Measurements from ENCODE around the gene CALHM2. TPM values are rescaled to one million over a fixed set of nuclear protein-coding genes. Genes with fewer than 3 reads are reported as not detected.
"Not testable (repeated sequence)": the region's sequence is repeated elsewhere in the genome, so short reads cannot be mapped to it uniquely, and the experiment has no call there.

The CALHM2 gene
- total and polyA plus RNA-seq, 2 experiments from 2014 or later = 3.2 to 7.9 TPM

DNA sequence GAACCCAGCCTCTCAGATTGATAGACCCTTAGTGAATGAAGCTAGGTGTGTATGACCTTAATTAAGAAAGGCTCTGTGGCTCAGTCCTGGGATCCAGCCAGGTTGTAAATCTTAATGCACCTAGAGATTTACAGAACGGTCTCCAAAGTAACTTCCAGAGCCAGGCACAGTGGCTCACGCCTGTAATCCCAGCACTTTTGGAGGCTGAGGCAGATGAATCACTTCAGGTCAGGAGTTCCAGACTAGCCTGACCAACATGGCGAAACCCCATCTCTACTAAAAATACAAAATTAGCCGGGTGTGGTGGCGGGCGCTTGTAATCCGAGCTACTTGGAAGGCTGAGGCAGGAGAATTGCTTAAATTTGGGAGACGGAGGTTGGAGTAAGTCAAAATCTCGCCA, 24.3 kb downstream of the CALHM2 start:
- Histone ChIP-seq H3K27ac (no peak overlapping the region), H3K4me2 (no peak overlapping the region), H3K4me1 (ENCODE audit: insufficient read depth) (no peaks in the 10 kb centered on the region), H3K9me2 (replicated peaks; ENCODE audit: insufficient read depth) (no peaks in the 10 kb centered on the region), H3K36me3 (replicated peaks; ENCODE audit: insufficient read depth, low read depth) (no peaks in the 10 kb centered on the region), H3K4me3 (no peak overlapping the region), H4K20me1 (ENCODE audit: insufficient read depth, poor library complexity, severe bottlenecking) (no peaks in the 10 kb centered on the region), H2AFZ (no peak overlapping the region), H3K27me3 (no peaks in the 10 kb centered on the region), H3K9me3 (ENCODE audit: low read depth) (no peaks in the 10 kb centered on the region), H3K79me2 (no peaks in the 10 kb centered on the region)
- WGBS (ENCODE audit: low lambda C conversion rate, missing lambda C conversion rate) = 89% methylated on average over 9 of the region's 9 CpGs
- no peak for DNase-seq (ENCODE audit: low spot score)
- no peak for TF ChIP-seq EZH2 (IDR thresholded peaks at IDR 0.05; ENCODE audit: borderline replicate concordance)
- TF ChIP-seq EZH2phosphoT487 (IDR thresholded peaks at IDR 0.05; ENCODE audit: low read depth, severe bottlenecking, unreplicated experiment) = no peak
- TF ChIP-seq, protein P1, sequence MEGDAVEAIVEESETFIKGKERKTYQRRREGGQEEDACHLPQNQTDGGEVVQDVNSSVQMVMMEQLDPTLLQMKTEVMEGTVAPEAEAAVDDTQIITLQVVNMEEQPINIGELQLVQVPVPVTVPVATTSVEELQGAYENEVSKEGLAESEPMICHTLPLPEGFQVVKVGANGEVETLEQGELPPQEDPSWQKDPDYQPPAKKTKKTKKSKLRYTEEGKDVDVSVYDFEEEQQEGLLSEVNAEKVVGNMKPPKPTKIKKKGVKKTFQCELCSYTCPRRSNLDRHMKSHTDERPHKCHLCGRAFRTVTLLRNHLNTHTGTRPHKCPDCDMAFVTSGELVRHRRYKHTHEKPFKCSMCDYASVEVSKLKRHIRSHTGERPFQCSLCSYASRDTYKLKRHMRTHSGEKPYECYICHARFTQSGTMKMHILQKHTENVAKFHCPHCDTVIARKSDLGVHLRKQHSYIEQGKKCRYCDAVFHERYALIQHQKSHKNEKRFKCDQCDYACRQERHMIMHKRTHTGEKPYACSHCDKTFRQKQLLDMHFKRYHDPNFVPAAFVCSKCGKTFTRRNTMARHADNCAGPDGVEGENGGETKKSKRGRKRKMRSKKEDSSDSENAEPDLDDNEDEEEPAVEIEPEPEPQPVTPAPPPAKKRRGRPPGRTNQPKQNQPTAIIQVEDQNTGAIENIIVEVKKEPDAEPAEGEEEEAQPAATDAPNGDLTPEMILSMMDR (IDR thresholded peaks at IDR 0.05; ENCODE audit: poor library complexity) = no peak

DNA sequence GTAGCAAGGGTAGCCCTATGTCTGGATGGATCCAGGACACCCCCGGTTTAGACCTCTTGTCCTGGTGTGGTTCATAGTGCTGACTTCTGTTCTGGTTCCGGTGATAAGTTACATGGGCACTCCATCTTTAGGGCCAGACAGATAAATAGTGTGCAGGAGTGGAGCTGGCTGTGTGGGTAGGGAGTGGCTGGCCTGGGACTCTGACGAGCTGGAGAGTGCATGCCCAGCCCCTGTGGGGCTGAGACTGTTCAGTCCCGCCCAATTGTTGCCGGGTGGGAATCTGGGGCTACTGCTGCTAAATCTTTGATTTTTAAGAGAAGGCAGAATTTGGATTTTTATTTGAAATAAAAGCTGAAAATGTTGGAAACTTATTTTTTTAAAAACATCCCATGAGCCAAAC, 28.4 kb downstream of the CALHM2 start:
- H3K4me2 ChIP-seq = no peak overlapping the region
- H3K36me3 ChIP-seq (replicated peaks; ENCODE audit: insufficient read depth, low read depth) = no peaks in the 10 kb centered on the region
- H3K9me2 ChIP-seq (replicated peaks; ENCODE audit: insufficient read depth) = no peaks in the 10 kb centered on the region
- H4K20me1 ChIP-seq (ENCODE audit: insufficient read depth, poor library complexity, severe bottlenecking) = no peaks in the 10 kb centered on the region
- H3K4me3 ChIP-seq = no peak overlapping the region
- H3K27ac ChIP-seq = no peak overlapping the region
- TF ChIP-seq, protein P1 (IDR thresholded peaks at IDR 0.05; ENCODE audit: poor library complexity) = no peak
- TF ChIP-seq EZH2phosphoT487 (IDR thresholded peaks at IDR 0.05; ENCODE audit: low read depth, severe bottlenecking, unreplicated experiment) = no peak
- TF ChIP-seq EZH2 (IDR thresholded peaks at IDR 0.05; ENCODE audit: borderline replicate concordance) = no peak
- H3K79me2 ChIP-seq = no peaks in the 10 kb centered on the region
- H2AFZ ChIP-seq = no peak overlapping the region
- H3K27me3 ChIP-seq = no peaks in the 10 kb centered on the region
- H3K4me1 ChIP-seq (ENCODE audit: insufficient read depth) = no peaks in the 10 kb centered on the region
- H3K9me3 ChIP-seq (ENCODE audit: low read depth) = no peaks in the 10 kb centered on the region
- no peak for DNase-seq (ENCODE audit: low spot score)
- 93% methylated on average over 5 of the region's 5 CpGs for WGBS (ENCODE audit: low lambda C conversion rate, missing lambda C conversion rate)

DNA sequence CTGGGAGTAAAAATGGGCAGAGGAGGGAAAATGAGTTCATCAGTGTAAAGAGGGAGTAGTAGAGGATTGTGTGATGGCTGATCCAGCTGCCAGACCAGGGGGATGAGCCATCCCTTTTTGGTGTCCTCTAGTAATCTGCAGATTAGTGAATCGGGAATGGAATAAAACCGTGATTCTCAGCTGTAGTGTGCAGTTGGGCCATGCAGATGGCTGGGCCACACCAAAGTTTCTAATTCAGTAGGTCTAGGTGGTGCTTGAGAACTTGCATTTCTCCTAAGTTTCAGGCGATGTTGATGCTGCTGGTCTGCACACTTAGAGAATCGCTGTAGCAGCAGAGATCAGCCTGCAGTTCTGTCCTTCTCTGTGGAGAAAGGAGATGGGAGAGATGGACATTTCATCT, 33.1 kb downstream of the CALHM2 start:
- no peak overlapping the region for H3K4me3 ChIP-seq
- DNase-seq (ENCODE audit: low spot score) = no peak
- H3K9me2 ChIP-seq (replicated peaks; ENCODE audit: insufficient read depth) = no peaks in the 10 kb centered on the region
- H3K4me2 ChIP-seq = no peak overlapping the region
- no peak overlapping the region for H3K27ac ChIP-seq
- no peaks in the 10 kb centered on the region for H3K27me3 ChIP-seq
- H3K9me3 ChIP-seq (ENCODE audit: low read depth) = no peaks in the 10 kb centered on the region
- no peaks in the 10 kb centered on the region for H3K4me1 ChIP-seq (ENCODE audit: insufficient read depth)
- no peaks in the 10 kb centered on the region for H3K79me2 ChIP-seq
- H3K36me3 ChIP-seq (replicated peaks; ENCODE audit: insufficient read depth, low read depth) = no peaks in the 10 kb centered on the region
- H2AFZ ChIP-seq = no peak overlapping the region
- 96% methylated on average over 4 of the region's 4 CpGs for WGBS (ENCODE audit: low lambda C conversion rate, missing lambda C conversion rate)
- TF ChIP-seq, protein P1 (IDR thresholded peaks at IDR 0.05; ENCODE audit: poor library complexity) = no peak
- no peak for TF ChIP-seq EZH2 (IDR thresholded peaks at IDR 0.05; ENCODE audit: borderline replicate concordance)
- no peak for TF ChIP-seq EZH2phosphoT487 (IDR thresholded peaks at IDR 0.05; ENCODE audit: low read depth, severe bottlenecking, unreplicated experiment)
- no peaks in the 10 kb centered on the region for H4K20me1 ChIP-seq (ENCODE audit: insufficient read depth, poor library complexity, severe bottlenecking)

DNA sequence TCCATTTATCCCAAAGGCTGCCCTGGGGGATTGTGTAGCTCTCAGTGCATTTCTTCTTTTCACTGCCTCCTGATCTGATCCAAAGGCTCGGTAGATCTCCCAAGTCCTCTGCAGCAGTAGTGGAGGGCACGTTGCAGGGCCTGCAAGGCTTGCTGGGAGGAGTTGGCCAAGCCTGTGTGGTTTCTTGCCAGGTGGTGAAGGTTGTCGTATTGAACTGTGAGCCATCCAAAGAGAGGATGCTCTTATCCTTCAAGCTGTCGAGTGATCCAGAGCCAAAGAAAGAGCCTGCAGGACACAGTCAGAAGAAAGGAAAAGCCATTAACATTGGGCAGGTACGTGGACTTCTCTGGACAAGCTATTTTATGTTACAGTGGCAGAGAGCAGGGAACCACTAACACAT, 34.6 kb downstream of the CALHM2 start:
- TF ChIP-seq, protein P1 (IDR thresholded peaks at IDR 0.05; ENCODE audit: poor library complexity) = no peak
- TF ChIP-seq EZH2phosphoT487 (IDR thresholded peaks at IDR 0.05; ENCODE audit: low read depth, severe bottlenecking, unreplicated experiment) (no peak), EZH2 (IDR thresholded peaks at IDR 0.05; ENCODE audit: borderline replicate concordance) (no peak)
- Histone ChIP-seq H4K20me1 (ENCODE audit: insufficient read depth, poor library complexity, severe bottlenecking) (no peaks in the 10 kb centered on the region), H2AFZ (no peak overlapping the region), H3K36me3 (replicated peaks; ENCODE audit: insufficient read depth, low read depth) (no peaks in the 10 kb centered on the region), H3K4me3 (no peak overlapping the region), H3K4me1 (ENCODE audit: insufficient read depth) (no peaks in the 10 kb centered on the region), H3K27ac (no peak overlapping the region), H3K9me3 (ENCODE audit: low read depth) (no peaks in the 10 kb centered on the region), H3K4me2 (no peak overlapping the region), H3K9me2 (replicated peaks; ENCODE audit: insufficient read depth) (no peaks in the 10 kb centered on the region), H3K27me3 (no peaks in the 10 kb centered on the region), H3K79me2 (no peaks in the 10 kb centered on the region)
- no peak for DNase-seq (ENCODE audit: low spot score)
- 98% methylated on average over 5 of the region's 5 CpGs for WGBS (ENCODE audit: low lambda C conversion rate, missing lambda C conversion rate)

DNA sequence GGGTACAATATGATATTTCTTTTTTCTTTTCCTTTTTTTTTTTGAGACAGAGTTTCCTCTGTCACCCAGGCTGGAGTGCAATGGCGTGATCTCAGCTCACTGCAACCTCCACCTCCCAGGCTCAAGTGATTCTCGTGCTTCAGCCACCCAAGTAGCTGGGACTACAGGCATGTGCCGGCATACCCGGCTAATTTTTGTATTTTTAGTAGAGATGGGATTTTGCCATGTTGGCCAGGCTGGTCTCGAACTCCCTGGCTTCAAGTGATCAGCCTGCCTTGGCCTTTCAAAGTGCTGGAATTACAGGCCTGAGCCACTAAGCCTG, 35.1 kb downstream of the CALHM2 start:
- H3K4me1 ChIP-seq (ENCODE audit: insufficient read depth); H3K9me3 ChIP-seq (ENCODE audit: low read depth); H3K79me2 ChIP-seq; DNase-seq (ENCODE audit: low spot score); H3K4me3 ChIP-seq; H4K20me1 ChIP-seq (ENCODE audit: insufficient read depth, poor library complexity, severe bottlenecking); H3K9me2 ChIP-seq (replicated peaks; ENCODE audit: insufficient read depth); H3K27me3 ChIP-seq; H3K27ac ChIP-seq; H2AFZ ChIP-seq; H3K4me2 ChIP-seq; H3K36me3 ChIP-seq (replicated peaks; ENCODE audit: insufficient read depth, low read depth): not testable (repeated sequence)
- WGBS (ENCODE audit: low lambda C conversion rate, missing lambda C conversion rate) = 95% methylated on average over 5 of the region's 5 CpGs
